ENCODE data around the gene ANK3.
A peak's percentile ranks its signal among the peaks of the same experiment; 100 is the strongest.

The ANK3 gene

DNA sequence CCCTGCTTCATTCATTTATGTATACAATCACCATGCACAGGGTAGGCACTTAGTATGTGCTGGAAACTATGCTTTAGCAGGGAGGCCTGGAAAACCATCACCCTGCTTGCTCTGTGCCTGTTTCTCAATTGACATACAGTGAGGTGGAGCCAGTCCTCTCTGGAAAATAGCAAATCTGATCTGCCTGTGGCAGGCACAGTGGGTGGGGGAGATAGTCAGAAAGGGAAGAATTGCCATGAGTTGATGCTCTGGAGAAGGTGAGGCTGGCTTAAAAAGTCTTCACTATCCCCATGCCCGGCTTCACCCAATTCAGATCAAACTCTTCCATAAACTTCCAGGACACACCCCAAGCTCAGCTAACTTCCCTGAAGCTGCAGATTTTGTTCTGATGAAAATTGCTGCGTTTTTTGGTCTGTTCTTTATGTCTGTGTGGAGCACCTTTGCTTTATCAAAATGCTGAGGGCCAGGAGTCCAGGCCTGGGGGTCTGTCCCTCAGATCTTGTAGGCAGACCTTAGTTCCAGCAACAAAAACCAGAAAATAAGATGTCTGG, 84.8 kb downstream of the ANK3 start:
- no peak for DNase-seq (ENCODE audit: low read depth in 2 of 2)
- TF ChIP-seq, protein P1, sequence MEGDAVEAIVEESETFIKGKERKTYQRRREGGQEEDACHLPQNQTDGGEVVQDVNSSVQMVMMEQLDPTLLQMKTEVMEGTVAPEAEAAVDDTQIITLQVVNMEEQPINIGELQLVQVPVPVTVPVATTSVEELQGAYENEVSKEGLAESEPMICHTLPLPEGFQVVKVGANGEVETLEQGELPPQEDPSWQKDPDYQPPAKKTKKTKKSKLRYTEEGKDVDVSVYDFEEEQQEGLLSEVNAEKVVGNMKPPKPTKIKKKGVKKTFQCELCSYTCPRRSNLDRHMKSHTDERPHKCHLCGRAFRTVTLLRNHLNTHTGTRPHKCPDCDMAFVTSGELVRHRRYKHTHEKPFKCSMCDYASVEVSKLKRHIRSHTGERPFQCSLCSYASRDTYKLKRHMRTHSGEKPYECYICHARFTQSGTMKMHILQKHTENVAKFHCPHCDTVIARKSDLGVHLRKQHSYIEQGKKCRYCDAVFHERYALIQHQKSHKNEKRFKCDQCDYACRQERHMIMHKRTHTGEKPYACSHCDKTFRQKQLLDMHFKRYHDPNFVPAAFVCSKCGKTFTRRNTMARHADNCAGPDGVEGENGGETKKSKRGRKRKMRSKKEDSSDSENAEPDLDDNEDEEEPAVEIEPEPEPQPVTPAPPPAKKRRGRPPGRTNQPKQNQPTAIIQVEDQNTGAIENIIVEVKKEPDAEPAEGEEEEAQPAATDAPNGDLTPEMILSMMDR (IDR thresholded peaks at IDR 0.05; ENCODE audit: low read depth, low read length): no peak
- H3K4me3 ChIP-seq (replicated peaks in 1 of 2; ENCODE audit: low read depth in 2 of 2, low read length in 2 of 2): no peak overlapping the region

DNA sequence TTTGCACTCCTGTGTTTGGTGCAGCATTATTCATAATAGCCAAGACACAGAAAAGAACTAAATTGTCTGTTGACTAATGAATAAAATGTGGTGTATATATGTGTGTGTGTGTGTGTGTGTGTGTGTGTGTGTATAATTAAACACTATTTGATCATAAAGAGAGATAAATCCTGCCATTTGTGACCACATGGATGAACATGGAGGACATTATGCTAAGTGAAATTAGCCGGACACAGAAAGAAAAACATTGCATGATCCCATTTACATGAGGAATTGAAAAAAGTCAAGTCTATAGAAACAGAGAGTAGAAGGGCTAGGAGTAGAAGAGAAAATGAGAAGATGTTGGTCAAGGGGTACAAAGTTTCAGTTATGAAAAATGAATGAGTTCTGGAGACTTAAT, 85.9 kb downstream of the ANK3 start:
- no peak overlapping the region for H3K4me3 ChIP-seq (replicated peaks in 1 of 2; ENCODE audit: low read depth in 2 of 2, low read length in 2 of 2)
- DNase-seq (ENCODE audit: low read depth in 2 of 2): no peak
- TF ChIP-seq, protein P1 (IDR thresholded peaks at IDR 0.05; ENCODE audit: low read depth, low read length): no peak

DNA sequence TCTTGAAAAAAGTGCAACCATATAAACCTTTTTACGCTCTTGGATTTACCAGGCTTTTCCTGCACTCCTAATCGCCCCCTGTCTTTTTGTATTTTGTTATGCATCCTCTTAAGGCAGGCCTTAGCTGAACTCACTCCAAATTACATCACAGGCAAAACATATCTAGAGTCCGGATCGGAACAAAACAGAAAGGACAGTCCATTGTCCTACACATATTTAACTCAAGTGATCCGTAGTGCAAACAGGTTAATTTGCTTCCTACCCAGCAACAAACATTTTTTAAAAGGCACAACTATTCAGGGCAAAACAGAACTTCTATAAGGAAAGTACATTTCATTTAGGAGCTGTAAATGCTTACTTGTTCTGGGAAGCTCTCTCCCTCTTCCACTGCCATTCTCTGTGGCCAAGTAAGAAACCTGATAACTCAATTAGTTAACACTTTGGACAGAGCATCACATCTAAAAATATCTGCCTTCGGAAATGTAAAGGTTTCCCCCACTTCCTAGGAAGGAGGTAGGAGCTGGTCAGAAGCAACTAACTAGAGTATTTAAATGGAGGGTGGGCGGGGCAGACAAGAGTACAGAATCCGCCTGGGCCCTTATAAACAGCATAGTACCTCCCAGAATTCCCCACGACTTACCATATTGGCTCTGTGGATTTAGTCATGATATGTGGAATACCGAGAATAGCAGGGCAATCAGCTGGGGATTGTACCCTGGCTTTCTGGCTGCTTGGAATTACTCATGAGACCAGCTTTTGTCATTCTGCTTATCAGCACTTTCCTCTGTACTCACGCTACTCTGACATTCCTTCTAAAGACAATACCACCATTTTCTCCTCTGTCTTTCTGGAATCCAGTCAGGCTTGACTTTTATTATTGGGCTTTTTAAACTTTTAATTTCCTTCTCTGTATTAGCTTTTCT, 89.5 kb downstream of the ANK3 start:
- TF ChIP-seq, protein P1 (IDR thresholded peaks at IDR 0.05; ENCODE audit: low read depth, low read length): peak; percentile 34
- peak; percentile 94 to 95 for DNase-seq (ENCODE audit: low read depth in 2 of 2)
- H3K4me3 ChIP-seq (replicated peaks in 1 of 2; ENCODE audit: low read depth in 2 of 2, low read length in 2 of 2): peak overlapping the region; percentile 27 to 48

DNA sequence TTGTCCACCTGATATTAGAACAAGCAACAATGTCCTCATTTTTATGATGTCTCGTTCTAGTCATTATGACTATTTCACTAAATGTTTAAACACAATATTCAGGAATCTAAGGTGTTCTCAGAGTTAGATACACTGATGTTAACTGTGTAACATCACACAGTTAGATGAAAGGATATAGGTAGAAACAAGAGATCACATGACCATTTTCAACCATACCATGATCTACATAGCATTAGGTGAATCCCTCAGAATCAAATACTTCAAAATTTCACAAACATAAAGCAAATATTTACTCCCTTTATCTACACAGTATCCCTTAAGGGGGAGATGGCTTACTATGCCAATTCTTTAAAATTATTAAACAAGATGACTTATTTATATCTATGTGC, 90.3 kb downstream of the ANK3 start:
- TF ChIP-seq, protein P1 (IDR thresholded peaks at IDR 0.05; ENCODE audit: low read depth, low read length): no peak
- no peak for DNase-seq (ENCODE audit: low read depth in 2 of 2)
- peak overlapping the region in 1 of 2 donors; percentile 48 for H3K4me3 ChIP-seq (replicated peaks in 1 of 2; ENCODE audit: low read depth in 2 of 2, low read length in 2 of 2)

DNA sequence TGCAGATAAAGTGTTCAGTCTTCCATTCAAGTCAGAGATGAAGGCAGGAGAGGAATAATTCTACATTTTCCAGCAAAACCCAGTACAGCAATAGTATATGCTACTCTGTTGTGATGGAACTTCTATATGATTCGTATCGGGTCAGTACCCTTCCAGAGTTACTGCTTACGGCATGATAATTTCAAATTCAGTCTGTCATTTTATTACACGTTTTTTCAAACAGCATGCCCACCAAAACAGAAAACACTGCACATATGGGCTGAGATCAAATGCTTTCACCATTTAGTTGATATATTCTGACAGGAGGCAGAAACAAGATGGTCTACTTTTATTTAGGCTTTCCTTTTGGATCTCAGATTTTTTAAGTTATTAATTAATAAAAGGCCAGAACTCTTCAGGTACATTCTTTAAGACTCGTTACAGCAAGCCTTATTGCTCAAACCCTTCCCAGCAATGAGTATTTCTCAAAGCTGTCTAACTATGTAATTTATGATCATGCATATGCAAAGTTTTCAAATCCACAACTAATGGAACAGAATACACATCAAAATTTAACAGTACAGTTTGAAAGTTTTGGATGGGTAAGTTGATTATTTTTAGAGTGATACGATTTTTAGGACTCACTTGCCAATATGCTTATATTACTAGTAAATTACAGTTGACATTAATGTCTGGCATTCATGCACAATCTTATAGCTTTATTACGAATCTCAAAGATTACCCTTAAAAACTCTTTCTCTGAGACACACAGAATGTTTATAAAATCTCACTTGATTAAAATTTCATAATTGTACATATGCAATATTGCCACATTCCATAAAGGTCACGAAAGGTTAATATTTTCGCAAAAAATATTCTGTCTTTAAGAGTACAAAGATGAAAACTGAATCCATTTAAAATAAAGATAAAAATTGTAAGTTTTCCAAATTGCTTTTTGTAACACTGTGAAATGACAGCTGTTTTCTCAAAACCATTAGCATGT, 91.0 kb downstream of the ANK3 start:
- DNase-seq (ENCODE audit: low read depth in 2 of 2): no peak
- TF ChIP-seq, protein P1 (IDR thresholded peaks at IDR 0.05; ENCODE audit: low read depth, low read length): no peak
- H3K4me3 ChIP-seq (replicated peaks in 1 of 2; ENCODE audit: low read depth in 2 of 2, low read length in 2 of 2): no peak overlapping the region

DNA sequence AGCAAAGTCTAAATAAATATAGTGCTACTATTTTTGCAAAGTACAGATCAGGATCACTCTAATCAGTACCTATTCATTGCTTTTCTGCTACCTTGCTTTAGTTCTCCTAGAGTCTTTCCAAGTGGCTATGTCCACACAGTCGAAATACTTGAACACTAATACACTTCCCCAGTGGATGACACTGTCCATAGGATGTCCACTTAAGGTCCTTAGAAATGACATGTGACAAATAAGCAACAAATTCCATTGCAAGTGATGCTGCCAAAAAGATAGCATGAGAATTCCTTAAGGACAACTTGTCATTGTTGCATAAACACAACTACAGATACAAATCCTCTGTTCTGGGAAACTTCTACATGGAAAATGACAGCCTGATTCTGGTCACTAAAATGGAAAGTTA, 93.6 kb downstream of the ANK3 start:
- H3K4me3 ChIP-seq (replicated peaks in 1 of 2; ENCODE audit: low read depth in 2 of 2, low read length in 2 of 2): no peak overlapping the region
- TF ChIP-seq, protein P1 (IDR thresholded peaks at IDR 0.05; ENCODE audit: low read depth, low read length): no peak
- DNase-seq (ENCODE audit: low read depth in 2 of 2): no peak
